NCI-H526 treated with DMSO at 0.1 percent for 48 hours (cell line): ENCODE data around the gene GTPBP3.
A peak's percentile ranks its signal among the peaks of the same experiment; 100 is the strongest.
"Not testable (repeated sequence)": the region's sequence is repeated elsewhere in the genome, so short reads cannot be mapped to it uniquely, and the experiment has no call there.

Experiments
- DNase-seq: peaks from one replicate; lab custom pipeline; 2025; lab: John Stamatoyannopoulos, UW

The GTPBP3 gene

GRCh38 chr19:17341386-17341785, 4.0 kb downstream of the GTPBP3 start:
- DNase-seq, result no peak

DNA sequence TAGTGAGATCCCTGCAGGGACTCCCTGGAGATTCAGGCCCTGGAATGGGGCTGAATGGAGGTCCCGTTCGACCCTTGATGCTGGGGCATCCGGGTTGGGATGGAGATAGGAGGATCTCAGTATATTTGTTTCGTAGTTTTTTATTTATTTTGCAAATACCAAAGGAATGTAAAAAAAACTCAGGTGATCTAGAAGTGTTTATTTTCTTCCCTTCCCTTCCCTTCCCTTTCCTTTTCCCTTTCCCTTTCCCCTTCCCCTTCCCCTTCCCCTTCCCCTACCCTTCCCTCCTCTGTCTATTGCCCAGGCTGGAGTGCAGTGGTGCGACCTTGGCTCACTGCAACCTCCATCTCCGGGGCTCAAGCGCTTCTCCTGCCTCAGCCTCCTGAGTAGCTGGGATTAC, 4.5 kb downstream of the GTPBP3 start:
- no peak for DNase-seq

DNA sequence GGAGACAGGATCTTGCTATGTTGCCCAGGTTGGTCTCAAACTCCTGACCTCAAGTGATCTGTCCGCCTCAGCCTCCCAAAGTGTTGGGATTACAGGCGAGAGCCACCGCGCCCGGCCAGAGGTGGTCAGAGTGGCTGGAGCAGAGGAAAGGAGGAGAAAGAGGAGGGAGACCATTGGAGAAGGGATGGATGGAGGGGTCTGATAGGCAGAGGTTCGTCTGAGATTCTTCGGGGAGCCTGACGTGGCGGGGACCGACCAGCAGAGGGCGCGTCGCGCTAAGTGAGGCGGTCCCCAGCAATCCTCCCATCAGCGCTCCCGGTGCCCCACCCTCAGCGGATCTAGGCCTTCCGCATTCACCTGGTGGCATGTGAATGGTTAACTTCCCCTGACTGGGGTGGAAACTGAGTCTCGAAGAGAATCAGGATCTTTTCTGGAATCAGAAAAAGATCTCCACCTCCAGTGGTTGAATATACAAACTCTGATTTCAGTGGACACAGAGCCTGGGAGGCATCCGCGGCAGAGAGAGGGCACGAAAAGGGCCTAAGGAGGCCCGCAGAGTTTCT, 8.8 kb downstream of the GTPBP3 start:
- DNase-seq, result peak; percentile 5

- no peak for DNase-seq
Measured at GRCh38 chr19:17347361-17347760, 10.0 kb downstream of the GTPBP3 start.

DNA sequence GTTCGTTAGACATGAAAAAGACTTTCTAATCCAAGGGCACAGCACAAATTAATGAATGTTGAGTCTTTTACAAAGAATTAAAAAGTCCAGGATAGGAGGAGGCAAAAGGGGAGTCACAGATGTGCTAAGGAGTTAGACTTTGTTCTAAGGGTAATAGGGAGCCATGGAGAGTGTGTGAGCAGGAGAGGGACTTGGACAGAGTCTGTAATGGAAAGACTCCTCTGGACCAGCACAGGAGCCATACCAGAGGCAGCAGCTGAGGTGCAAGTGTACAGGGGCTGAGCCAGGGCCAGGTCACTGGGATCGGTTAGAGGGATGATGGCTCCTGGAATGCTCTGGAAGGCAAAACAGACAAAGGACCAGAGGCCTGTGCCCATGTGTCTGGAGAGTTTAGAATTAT, 10.5 kb downstream of the GTPBP3 start:
- no peak for DNase-seq

- DNase-seq, result no peak
Measured at GRCh38 chr19:17348700-17349099, 11.3 kb downstream of the GTPBP3 start.

DNA sequence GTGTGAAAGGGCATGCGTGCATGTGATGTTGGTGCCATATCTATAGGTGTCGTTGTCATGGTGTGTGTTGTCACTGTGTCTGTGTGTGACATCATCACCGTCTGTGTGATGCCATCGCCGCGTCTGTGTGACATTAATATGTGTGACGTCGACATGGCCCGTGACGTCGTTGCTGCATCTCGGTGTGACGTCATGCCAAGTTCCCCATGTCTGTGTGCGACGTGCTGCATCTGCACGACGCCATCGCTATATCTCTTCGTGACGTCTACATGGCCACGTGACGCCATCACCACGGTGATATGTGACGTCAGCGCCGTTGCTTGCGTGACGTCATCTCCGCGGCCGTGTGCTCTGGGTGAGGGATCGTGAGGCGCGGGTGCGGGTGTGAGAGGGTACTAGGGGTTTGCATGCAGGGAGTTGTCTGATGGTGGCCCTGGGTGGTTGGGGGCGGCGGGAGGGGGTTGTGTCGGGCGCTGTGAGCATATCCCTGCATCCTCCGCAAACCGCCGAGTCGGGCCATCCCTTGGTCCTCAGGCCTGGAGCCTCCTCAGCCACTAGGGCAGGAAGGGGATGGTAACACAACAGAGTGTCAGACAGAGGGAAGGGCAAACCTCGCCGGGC, 14.6 kb downstream of the GTPBP3 start:
- no peak for DNase-seq

DNA sequence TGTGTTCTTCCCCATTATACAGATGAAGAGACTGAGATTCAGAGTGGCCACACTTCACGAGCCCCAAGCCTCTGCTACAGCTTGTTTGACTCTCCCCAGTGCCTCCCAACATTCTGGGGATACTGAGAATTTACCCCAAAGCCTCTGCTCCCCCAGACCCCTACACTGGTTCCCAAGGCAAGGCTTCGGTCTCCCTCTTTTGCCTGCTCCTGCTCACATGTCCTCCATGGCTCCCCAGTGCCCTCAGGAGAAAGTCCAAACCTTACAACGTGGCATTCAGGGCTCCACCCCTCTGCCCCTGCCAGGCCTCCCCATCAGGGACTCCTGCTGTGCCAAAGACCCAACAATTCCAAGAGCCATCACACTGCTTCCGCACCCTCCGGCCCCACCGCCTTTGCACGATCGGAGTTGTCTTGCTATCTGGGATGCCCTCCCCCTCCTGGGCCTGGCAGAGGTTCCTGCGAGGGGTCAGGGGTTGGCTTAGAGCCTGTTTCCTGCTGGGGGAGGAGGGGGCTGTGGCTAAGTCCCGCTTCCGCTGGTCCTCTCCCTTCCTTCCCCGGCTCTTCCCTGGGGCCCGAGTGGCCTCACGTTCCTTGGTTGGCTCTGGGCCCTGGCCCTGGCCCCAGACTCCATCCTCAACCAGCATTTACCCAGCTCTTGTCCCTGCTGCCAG, 15.4 kb downstream of the GTPBP3 start:
- no peak for DNase-seq

GRCh38 chr19:17353386-17353785, 16.0 kb downstream of the GTPBP3 start:
- no peak for DNase-seq

DNA sequence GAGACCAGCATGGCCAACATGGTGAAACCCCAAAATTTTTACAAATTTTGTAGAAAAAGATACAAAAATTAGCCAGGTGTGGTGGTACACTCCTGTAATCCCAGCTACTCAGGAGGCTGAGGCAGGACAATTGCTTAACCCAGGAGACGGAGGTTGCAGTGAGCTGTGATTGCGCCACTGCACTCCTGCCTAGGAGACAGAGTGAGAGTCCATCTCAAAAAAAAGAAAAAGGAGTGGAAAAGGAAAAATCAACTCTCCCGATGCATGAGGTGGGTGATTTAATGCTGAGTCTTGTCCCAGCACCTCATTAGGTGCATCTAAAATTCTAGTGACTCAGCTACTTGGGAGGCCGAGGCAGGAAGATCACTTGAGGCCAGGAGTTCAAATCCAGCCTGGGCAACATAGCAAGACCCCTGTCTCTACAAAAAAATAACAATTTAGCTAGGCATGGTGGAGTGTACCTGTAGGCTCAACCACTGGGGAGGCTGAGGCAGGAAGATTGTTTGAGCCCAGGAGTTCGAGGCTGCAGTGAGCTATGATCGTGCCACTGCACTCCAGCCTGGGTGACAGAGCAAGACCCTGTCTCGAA, 19.8 kb downstream of the GTPBP3 start:
- DNase-seq, result no peak

DNA sequence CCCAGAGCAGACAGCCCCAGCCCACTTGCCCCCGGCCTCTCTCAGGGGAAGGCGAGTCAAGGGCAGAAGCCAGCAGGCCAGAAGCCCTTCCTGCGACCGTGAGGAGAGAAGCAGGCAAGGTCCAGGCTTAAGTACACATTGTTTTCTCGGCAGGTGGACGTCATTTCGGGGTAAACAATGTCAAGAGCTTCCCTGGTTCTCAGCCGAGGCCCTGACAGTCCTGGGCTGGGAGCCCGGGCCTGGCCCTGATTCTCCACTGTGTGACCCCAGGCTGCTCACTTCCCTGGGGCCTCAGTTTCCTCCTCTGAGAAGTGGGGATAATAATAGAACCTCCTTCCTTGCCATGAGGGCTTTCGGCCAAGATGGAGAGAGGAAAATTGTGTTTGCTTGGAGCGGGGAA, 20.4 kb downstream of the GTPBP3 start:
- no peak for DNase-seq

GRCh38 chr19:17358395-17358794, 21.0 kb downstream of the GTPBP3 start:
- DNase-seq, result no peak

DNA sequence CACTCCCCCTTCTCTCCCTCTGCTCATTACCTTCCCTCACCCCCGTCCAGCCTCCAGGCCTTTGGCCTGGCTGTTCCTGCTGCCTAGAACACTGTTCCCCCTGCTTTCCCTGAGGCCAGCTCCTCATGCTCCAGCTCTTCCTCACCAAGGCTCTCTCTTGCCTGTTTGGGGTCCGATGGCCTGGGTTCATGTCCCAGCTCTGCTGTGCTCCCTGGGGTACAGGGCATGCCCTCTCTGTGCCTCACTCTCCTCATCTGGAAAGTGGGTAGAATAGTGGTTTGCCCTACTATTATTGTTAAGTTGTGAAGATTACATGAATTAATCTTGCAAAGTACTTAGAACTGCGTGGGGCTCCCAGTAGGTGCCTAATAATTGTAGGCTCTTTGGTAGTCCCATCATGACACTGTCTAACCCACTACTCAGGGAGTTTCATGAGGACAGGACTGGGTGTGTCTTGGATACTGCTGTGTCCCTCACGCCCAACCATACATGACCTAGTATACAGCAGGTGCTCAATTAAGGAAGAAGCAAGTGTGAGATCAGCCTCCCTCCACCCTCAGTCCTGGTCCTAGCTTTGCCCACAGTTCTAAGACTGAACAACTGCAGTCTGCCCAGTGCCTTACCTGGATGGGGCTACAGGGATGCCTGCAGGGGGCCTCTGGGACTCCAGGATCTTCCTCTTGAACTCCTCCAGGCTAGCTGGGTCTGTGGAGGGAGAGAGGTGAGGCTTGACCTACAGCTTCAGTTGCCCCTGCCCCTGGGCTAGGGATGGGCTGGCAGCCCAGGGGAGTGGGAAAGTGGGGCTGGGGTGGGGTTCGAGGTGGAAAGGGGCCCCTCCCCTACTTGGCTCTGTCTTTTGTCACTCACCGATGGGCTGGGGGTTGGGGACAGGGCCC, 22.8 kb downstream of the GTPBP3 start:
- DNase-seq, result no peak

- DNase-seq, result not testable (repeated sequence)
Measured at GRCh38 chr19:17363852-17364605, 26.7 kb downstream of the GTPBP3 start.

DNA sequence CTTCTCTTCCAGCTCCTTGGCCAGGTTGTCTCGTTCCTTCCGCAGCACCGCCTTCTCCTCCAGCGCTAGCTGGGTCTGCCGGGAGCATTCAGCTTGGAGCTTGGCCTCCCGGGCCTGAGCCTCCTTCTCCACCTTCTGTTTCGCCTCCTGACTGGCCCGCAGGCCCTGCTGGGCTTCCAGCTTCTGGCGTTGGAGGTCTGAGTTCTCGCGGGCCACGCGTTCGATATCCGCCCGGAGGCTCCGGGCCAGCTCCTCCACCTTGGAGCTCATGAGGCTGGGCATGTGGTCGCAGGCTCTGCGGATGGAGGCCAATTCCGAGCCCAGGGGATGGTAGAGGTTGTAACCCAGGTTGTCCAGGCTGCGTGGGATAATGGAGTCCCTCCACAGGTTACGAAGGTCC, 28.0 kb downstream of the GTPBP3 start:
- DNase-seq, result no peak

DNA sequence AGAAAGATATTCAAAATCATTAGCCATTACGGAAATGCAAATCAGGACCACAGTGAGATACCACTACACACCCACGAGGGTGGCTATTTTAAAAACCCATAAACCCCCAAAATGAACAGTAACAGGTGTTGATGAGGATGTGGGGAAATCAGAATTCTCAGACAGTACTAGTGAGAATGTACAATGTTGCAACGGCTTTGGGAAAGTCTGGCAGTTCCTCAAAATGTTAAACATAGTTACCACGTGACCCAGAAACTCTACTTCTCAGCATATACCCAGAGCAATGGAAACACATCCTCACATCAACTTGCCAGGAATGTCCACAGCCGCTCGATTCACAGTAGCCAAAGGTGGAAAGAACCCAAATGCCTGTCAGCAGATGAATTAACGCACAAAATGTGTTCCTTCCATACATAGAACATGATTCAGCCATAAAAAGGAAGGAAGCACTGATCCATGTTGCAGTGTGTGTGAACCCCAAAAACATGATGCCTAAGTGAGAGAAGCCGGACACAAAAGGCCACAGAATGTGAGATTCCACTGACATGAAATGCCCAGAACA, 32.8 kb downstream of the GTPBP3 start:
- DNase-seq, result no peak

GRCh38 chr19:17376935-17377600, 39.7 kb downstream of the GTPBP3 start, which contains the start of gene PLVAP:
Gene PLVAP (minus strand): TSS chr19:17377342. CDS start chr19:17377288, 54 bp downstream.
- no peak for DNase-seq

- DNase-seq, result no peak
Measured at GRCh38 chr19:17378271-17378670, 40.9 kb downstream of the GTPBP3 start.

DNA sequence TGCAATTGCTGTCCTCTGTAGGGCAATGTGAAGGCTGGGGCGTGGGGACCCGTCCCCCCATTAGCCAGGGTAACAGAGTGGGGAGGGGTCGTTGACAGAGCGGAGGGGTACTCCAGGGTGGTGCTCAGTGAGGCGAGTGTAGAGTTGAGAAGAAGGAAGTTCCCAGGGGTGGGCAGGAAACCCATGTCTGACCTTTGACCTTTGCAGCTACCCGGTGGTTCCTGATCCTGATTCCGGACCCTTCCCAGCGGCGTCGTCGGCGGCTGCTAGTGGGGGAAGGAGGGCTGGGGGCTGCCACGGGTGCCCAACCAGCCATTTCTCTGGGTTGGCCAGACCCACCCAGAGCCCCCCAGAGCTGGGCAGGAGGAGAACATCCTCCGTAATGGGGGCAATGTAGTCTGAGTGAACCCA, 41.9 kb downstream of the GTPBP3 start:
- no peak for DNase-seq

DNA sequence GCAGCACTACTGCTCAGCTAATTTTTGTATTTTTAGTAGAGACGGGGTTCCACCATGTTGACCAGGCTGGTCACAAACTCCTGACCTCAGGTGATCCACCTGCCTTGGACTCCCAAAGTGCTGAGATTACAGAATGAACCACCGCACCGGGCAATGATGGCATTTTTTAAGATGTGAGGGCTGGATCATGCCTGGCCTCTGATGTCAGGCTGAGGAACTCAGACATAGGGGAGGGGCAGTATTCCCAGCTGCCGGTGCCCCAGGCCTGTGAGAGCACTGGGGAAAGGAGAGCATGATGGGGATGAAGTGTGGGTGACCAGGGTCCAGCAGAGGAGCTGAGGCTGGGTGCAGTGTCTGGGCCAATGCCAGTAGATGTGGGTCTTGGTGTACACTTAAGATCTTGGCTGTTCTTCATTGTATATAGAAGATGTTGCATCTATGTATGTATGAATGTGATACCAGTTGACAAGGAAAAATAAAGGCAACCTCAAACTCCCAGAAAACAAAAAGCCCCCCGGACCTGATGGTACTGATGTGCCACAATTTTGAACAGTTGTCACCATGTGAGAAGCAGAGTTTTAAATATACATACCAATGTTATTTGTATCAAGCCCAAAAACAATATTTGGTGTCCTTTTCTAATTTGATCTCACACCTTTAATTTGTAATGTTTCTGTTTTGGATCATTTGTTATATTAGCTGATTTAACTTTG, 43.2 kb downstream of the GTPBP3 start:
- no peak for DNase-seq
